ENCODE data around the gene AADACL2. TPM values are rescaled to one million over a fixed set of nuclear protein-coding genes. Genes with fewer than 3 reads are reported as not detected.
A peak's percentile ranks its signal among the peaks of the same experiment; 100 is the strongest.

AADACL2 gene, protein sequence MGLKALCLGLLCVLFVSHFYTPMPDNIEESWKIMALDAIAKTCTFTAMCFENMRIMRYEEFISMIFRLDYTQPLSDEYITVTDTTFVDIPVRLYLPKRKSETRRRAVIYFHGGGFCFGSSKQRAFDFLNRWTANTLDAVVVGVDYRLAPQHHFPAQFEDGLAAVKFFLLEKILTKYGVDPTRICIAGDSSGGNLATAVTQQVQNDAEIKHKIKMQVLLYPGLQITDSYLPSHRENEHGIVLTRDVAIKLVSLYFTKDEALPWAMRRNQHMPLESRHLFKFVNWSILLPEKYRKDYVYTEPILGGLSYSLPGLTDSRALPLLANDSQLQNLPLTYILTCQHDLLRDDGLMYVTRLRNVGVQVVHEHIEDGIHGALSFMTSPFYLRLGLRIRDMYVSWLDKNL
- polyA plus RNA-seq (ENCODE audit: insufficient read length in 10 of 10) = 1 to 10 TPM in 2 of 10 donors, not detected in 8; 3.2 to 3.8 TPM
- long read RNA-seq, donor 1 = 0 reads
- long read RNA-seq, donor 2 = 0 reads
- long read RNA-seq, donor 3 = 0 reads
- long read RNA-seq, donor 4 = 0 reads
- long read RNA-seq, donor 5 = 0 reads
- long read RNA-seq, donor 6 = 0 reads
- long read RNA-seq, donor 7 = 0 reads
- long read RNA-seq, donor 8 = 0 reads
- long read RNA-seq, donor 9 = 0 reads

DNA sequence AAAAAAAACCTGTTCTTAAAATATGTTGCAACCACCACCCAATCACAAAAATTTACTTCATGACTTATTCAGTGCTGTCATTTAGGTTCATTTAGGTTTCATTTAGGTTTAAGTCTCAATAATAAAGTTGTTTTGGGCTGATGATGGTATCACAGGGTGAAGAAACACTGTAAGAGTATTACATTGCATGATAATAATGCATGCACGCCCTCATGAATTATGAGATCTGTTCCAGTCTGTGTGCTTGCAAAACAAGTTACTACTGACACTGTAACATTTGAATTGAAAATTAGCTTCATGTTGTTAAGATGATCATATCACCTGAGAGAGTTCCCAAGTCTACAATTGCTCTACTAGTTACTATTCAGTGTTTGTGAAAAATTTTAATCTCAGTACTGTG is at the start of gene AADACL2:
Gene AADACL2 (plus strand): TSS at position 315 of the 400 bp plus-strand sequence. CDS start 109 bp downstream, outside the sequence.
- DNase-seq = no peak

- no peak for DNase-seq
Observed at GRCh38 chr3:151684094-151684493, 49.6 kb upstream of the AADACL2 start.

DNA sequence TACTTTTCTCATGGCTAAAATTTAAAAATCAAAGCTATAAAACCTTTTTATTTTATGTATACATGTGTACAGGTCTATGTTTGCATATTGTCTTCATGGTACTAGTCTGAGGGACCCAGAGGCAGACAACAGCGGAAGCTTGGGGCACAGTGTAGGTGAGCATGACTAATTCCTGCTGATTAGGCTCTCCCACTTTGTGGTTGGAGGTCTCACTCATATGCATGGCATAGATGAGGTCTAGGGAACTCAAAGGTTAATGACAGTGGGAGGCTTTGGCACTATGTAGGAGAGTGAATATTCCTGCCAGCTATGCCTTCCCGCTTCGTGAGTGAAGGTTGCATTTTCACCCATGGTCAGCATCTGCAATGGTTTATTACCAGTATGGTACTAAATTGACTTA is 47.5 kb upstream of the AADACL2 start:
- no peak for DNase-seq

- DNase-seq = peak; percentile 45 to 82 (median 59)
Observed at GRCh38 chr3:151687076-151687475, 46.7 kb upstream of the AADACL2 start.

- no peak for DNase-seq
Observed at GRCh38 chr3:151688571-151688970, 45.2 kb upstream of the AADACL2 start.

GRCh38 chr3:151690645-151691044 is 43.1 kb upstream of the AADACL2 start:
- no peak for DNase-seq

- DNase-seq = no peak
Observed at GRCh38 chr3:151697496-151697895, 36.2 kb upstream of the AADACL2 start.

- DNase-seq = no peak
Observed at GRCh38 chr3:151707216-151707615, 26.5 kb upstream of the AADACL2 start.

- no peak for DNase-seq
Observed at GRCh38 chr3:151708868-151709267, 24.9 kb upstream of the AADACL2 start.

GRCh38 chr3:151709847-151710246 is 23.9 kb upstream of the AADACL2 start:
- no peak for DNase-seq

GRCh38 chr3:151721294-151721693 is 12.4 kb upstream of the AADACL2 start:
- DNase-seq = no peak

DNA sequence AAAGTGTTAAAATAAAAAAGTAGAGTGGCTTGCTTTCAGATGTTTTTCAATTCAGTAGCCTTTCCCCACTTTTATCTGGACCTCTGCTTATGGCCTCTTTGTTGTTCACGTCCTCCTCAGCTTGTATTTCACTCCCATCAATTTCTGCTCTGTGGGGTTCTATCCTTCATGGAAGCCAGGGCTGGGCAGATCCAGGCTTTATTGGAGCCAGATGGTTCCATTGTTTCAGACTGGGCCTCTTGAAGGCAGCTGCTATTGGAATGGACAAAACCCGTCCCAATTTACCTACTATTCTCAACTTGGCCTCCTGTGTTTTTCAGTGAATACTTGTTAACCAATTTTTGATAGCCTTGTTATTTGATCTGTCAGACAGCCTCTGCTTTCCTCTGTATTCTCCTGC is 10.9 kb upstream of the AADACL2 start:
- DNase-seq = no peak

DNA sequence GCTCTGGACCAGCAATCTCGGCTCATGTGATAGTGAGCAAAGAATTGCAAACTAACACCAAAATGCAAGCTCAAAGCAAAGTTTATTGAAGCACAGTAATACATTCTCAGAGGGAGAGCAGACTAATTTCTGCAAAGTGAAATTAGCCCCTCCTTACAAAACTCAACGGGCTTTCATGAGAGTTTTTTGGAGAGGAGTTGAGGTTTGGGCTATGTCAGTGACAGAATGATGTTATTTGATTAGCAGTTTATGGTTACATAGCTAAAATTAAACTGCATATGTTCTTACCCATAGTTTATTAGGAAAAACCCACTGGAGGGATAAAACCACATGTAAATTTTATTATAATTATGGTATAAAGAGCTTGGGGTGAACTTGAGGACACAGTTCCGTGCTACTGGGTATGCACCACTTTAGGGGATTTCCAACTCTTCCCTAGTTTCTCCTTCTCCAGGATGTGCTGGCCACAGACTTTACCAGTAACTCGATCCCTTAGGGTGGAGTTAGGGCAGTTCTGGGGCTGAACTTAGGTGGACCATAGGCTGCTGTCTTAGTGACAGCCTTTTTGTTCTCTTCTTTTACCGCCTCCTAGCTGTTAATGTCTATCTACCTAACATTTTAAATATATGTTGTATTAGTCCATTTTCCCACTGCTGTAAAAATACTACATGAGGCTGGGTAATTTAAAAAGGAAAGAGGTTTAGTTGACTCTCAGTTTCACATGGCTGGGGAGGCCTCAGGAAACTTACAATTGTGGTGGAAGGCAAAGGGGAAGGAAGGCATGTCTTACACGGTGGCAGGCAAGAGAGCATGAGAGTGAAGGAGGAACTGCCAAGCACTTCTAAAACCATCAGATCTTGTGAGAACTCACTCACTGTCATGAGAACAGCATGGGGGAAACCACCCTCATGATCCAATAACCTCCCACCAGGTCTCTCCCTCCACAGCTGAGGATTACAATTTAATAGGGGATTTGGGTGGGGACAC is 8.9 kb upstream of the AADACL2 start:
- no peak for DNase-seq

- no peak for DNase-seq
Observed at GRCh38 chr3:151726016-151726415, 7.7 kb upstream of the AADACL2 start.

GRCh38 chr3:151732861-151733260 is 866 bp upstream of the AADACL2 start:
- DNase-seq = no peak

- no peak for DNase-seq
Observed at GRCh38 chr3:151740581-151740980, 6.9 kb downstream of the AADACL2 start.

GRCh38 chr3:151743855-151744254 is 10.1 kb downstream of the AADACL2 start:
- DNase-seq = no peak

GRCh38 chr3:151750181-151750580 is 16.5 kb downstream of the AADACL2 start:
- DNase-seq = no peak

- no peak for DNase-seq
Observed at GRCh38 chr3:151750678-151751077, 17.0 kb downstream of the AADACL2 start.

DNA sequence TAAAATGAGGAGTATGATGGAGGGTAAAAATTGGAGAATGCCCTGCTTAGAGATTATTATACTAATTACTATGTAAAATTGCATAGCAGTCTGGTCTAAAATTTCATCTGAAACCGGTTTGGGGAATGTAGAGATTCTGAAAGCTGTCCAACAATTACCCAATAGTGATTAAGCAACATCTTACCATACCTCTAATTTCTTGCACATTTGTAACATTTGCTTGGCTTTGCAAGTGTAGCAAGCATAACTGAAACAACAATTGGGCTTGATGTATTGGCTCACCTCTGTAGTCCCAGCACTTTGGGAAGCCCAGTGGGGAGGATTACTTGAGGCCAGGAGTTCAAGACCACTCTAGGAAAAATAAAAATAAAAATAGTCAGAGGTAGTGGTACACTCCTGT is 17.4 kb downstream of the AADACL2 start:
- no peak for DNase-seq

- no peak for DNase-seq
Observed at GRCh38 chr3:151753846-151754245, 20.1 kb downstream of the AADACL2 start.

GRCh38 chr3:151761581-151761980 is 27.9 kb downstream of the AADACL2 start:
- DNase-seq = no peak
